PC-9 (cell line): ENCODE data around the gene TRIM9.

Experiments
- CTCF ChIP-seq: fragments of 200-600 bp; sonication (generic); conservative IDR thresholded peaks from 2 replicates; pipeline ENCODE4 v1.6.1; 2017; ENCODE audit warnings: mixed run types, antibody characterized with exemption, mild to moderate bottlenecking, moderate library complexity
- EZH2 ChIP-seq: fragments of 200-600 bp; sonication (generic); IDR thresholded peaks from 2 replicates; pipeline ENCODE4 v1.8.0; 2017; ENCODE audit warnings: antibody characterized with exemption, low read depth

- TF ChIP-seq CTCF: no peak
- TF ChIP-seq EZH2: no peak
These were observed 21.9 kb downstream of the TRIM9 start for GRCh38 chr14:51072976-51073375.
